ENCODE results near the gene JOSD1. TPM values are rescaled to one million over a fixed set of nuclear protein-coding genes. Genes with fewer than 3 reads are reported as not detected.

The JOSD1 gene
- total and polyA plus RNA-seq, 2 of the 4 experiments (the other 2 are of a cell fraction): 30.2 to 35.8 TPM

- Histone ChIP-seq H2BK20ac (ENCODE audit: low read depth, low read length) (no peak overlapping the region), H3K4ac (ENCODE audit: low read depth, low read length) (peak overlapping the region; percentile 92; the same call in 1 of the 2 replicates), H2AK5ac (ENCODE audit: low read depth, low read length) (peak overlapping the region; percentile 85; the same call in 1 of the 2 replicates), H4K20me1 (ENCODE audit: insufficient read depth, low read length) (peaks cover 14% of the 10 kb centered on the region; the same call in 1 of the 2 replicates), H3K4me2 (ENCODE audit: low read depth, low read length) (peak overlapping the region; percentile 100), H3K9ac (ENCODE audit: low read depth, low read length) (peak overlapping the region; percentile 99), H3K36me3 (ENCODE audit: control insufficient read depth, insufficient read depth, low read length) (peaks cover 2% of the 10 kb centered on the region; the same call in 1 of the 2 replicates), H2AFZ (replicated peaks; ENCODE audit: low read length, poor library complexity) (no peak overlapping the region), H3K79me1 (ENCODE audit: low read depth in 1 of 2, low read length in 2 of 2) (peaks cover 19 to 53% of the 10 kb centered on the region in 2 experiments), H2BK15ac (ENCODE audit: low read depth, low read length) (no peak overlapping the region), H3K14ac (replicated peaks; ENCODE audit: low read depth, low read length) (peak overlapping the region; percentile 68; the same call in 1 of the 2 replicates), H2AK9ac (replicated peaks; ENCODE audit: low read depth, low read length, poor library complexity) (peak overlapping the region; percentile 4), H3K56ac (ENCODE audit: extremely low read depth, insufficient read depth, low read length) (peak overlapping the region; percentile 93; the same call in 1 of the 2 replicates), H3K4me1 (ENCODE audit: control insufficient read depth, insufficient read depth, low read length) (peaks cover 11% of the 10 kb centered on the region), H3K27ac (ENCODE audit: insufficient read depth, low read length) (peak overlapping the region; percentile 5; the same call in 1 of the 2 replicates), H3K27me3 (ENCODE audit: control insufficient read depth, insufficient read depth, low read length) (no peaks in the 10 kb centered on the region), H3K23ac (ENCODE audit: low read depth, low read length) (peak overlapping the region; percentile 74), H3K4me3 (ENCODE audit: insufficient read depth, low read depth, low read length) (peak overlapping the region; percentile 96), H3K9me1 (ENCODE audit: insufficient read depth, low read length) (peaks cover 17% of the 10 kb centered on the region), H2BK5ac (ENCODE audit: low read depth, low read length, poor library complexity, severe bottlenecking) (peak overlapping the region; percentile 88), H4K5ac (ENCODE audit: low read depth, low read length) (no peak overlapping the region), H3K9me3 (ENCODE audit: control insufficient read depth, insufficient read depth, low read length) (no peaks in the 10 kb centered on the region), H3K18ac (ENCODE audit: low read depth, low read length) (no peak overlapping the region), H4K91ac (ENCODE audit: insufficient read depth, low read depth, low read length) (peak overlapping the region; percentile 13; the same call in 1 of the 2 replicates), H4K8ac (ENCODE audit: low read depth in 2 of 2, low read length in 2 of 2) (peak overlapping the region in 1 of 2 experiments; percentile 6; a peak in 2 of 4 replicates), H2BK120ac (ENCODE audit: low read depth, low read length) (no peak overlapping the region)
- in situ Hi-C loops (cut with MboI; ENCODE audit: low sequenced_read_pairs) (no loop called here), intact Hi-C loops (cut with micrococcal nuclease) (no loop called here), dilution Hi-C loops (cut with HindIII; ENCODE audit: low sequenced_read_pairs, unreplicated experiment) (no loop called here)
- no peak for DNase-seq
- no peak for ATAC-seq (ENCODE audit: low read depth)
- TF ChIP-seq CHD1 (IDR thresholded peaks at IDR 0.05; ENCODE audit: low read depth, low read length) (no peak), BHLHE40 (IDR thresholded peaks at IDR 0.05; ENCODE audit: low read depth, low read length) (no peak), RAD21 (IDR thresholded peaks at IDR 0.05; ENCODE audit: low read length) (no peak), ELK1 (IDR thresholded peaks at IDR 0.05; ENCODE audit: borderline replicate concordance, low read depth, low read length) (no peak), FOS (IDR thresholded peaks at IDR 0.05; ENCODE audit: low read depth, low read length) (no peak), MAZ (IDR thresholded peaks at IDR 0.05; ENCODE audit: borderline replicate concordance, low read depth, low read length) (no peak), NFE2L2 (IDR thresholded peaks at IDR 0.05; ENCODE audit: low read depth, low read length) (no peak), RCOR1 (IDR thresholded peaks at IDR 0.05; ENCODE audit: insufficient replicate concordance, low read length) (no peak), MXI1 (IDR thresholded peaks at IDR 0.05; ENCODE audit: borderline replicate concordance, low read depth, low read length) (no peak)
- ChIA-PET CTCF (interaction anchor here (0.9 to 1.1 kb wide), 2 partner anchors 17 to 647 kb away, joined by 3 read pairs; partner anchors contain the start of gene TOMM22), POLR2A (ENCODE audit: unreplicated experiment) (no interaction called here)
- WGBS, 2 experiments (ENCODE audit: extremely low coverage in 2 of 2, insufficient read length in 1 of 2): 83% methylated on average over 1 of the region's 5 CpGs; no CpG with 5 or more reads in 1 of the 2 experiments
- BruUV-seq (replicated peaks): no TSS peak
Measured at GRCh38 chr22:38699143-38699542, 1.6 kb downstream of the JOSD1 start.

Data from IMR-90 (cell line).